Measurements from ENCODE around the gene SLC8A3.

DNA sequence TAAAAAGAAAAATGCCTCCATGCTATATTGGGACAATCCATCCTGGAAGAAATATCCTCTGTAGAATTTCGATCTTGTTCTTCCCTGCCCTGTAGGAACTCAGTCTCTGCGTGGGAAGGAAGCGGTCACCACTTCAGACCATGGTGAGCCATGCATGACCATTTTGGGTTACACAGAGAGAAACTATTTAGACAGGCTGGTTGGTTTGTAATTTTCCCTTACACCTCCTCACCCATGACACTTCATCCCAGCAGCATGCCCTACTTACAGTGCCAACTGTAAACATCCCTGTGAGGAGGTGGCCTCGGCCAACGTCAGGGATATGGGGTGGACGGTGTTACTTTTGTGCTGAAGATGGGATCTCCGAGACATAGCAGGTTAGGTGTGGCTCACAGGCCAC, 188.2 kb downstream of the SLC8A3 start:
- TF ChIP-seq, protein P1, sequence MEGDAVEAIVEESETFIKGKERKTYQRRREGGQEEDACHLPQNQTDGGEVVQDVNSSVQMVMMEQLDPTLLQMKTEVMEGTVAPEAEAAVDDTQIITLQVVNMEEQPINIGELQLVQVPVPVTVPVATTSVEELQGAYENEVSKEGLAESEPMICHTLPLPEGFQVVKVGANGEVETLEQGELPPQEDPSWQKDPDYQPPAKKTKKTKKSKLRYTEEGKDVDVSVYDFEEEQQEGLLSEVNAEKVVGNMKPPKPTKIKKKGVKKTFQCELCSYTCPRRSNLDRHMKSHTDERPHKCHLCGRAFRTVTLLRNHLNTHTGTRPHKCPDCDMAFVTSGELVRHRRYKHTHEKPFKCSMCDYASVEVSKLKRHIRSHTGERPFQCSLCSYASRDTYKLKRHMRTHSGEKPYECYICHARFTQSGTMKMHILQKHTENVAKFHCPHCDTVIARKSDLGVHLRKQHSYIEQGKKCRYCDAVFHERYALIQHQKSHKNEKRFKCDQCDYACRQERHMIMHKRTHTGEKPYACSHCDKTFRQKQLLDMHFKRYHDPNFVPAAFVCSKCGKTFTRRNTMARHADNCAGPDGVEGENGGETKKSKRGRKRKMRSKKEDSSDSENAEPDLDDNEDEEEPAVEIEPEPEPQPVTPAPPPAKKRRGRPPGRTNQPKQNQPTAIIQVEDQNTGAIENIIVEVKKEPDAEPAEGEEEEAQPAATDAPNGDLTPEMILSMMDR (IDR thresholded peaks at IDR 0.05) = no peak
- TF ChIP-seq POLR2A (IDR thresholded peaks at IDR 0.05) (no peak), EP300 (IDR thresholded peaks at IDR 0.05) (no peak)

Data from gastroesophageal sphincter (tissue), 3 donors.